Activated CD8-positive, alpha-beta memory T cell treated with anti-CD3 and anti-CD28 coated beads for 48 hours (primary cell): ENCODE results near the gene DMRT2.

Experiments
- DNase-seq, 3 experiments: peaks; one replicate each; pipeline ENCODE4 v3.0.0-alpha.2; 2020; ENCODE audit warnings: low read depth in 2 of 3, low spot score in 2 of 3

DMRT2 gene

DNA sequence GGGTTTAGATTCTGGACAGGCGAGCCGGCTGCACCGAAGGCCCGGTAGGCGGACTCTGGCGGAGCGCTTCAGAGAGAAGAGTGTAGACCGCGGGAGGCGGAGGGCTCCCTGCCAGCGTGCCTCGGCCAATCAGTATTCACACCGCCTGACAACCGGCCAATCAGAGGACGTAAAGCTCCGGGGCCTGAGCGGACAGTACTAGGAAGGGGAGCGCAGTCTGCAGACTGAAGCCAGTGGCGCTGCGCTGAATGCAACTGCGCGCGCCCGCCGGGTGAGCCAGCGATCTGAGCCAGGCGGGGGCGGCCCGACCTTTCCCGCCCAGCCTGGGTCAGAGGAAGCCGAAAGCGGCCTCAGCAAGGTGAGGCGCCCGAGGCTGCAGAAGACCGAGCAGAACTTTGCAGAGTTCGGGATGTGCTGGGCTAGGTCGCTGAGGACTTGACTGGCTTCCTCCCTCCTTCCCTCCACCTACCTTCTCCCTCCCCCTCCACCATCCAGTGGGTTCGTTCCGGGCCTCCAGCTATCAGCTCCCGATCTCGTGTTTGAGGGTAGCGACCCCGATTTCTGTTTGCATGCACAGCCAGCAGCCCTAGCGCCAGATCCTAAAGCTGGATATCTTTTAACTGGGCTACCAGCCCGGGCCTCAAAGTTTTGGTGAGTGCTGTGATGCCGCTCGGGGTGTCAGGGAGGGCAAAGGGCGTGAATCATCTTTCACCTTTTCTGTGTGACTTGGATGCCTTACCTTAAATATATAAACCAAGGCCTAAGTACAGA, at the start of gene DMRT2:
TSS of gene DMRT2 (plus strand) at position 233 of the 771 bp plus-strand sequence. CDS start 1,257 bp downstream, outside the sequence.
- no peak for DNase-seq

GRCh38 chr9:1001838-1002237, 48.3 kb upstream of the DMRT2 start:
- no peak for DNase-seq

GRCh38 chr9:1002678-1003077, 47.5 kb upstream of the DMRT2 start:
- DNase-seq, result no peak

DNA sequence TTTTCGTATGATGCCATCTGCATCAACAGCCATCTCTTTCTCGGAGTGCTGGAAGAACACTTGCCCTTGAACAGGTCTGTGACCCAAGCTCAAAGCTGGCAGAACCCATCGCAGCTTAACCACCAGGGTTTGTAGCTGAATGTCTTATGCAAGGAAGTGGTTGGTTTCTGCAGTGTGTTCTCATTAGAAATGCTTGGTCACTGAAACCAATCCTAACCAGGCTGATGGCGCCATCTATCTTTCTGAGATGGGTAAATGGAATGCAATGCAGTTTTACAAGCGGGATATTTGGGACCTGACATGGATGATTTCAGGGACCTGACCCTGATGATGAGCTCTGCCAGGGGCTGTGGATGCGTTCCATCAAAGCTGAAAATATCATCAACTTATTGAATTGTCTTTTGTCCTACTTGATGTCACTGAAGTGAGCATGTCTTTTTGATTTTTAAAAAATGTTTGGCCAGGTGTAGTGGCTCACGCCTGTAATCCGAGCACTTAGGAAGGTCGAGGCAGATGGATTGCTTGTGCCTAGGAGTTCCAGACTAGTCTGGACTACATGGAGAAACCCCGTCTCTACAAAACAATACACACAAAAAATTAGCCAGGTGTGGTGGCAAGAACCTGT, 45.0 kb upstream of the DMRT2 start:
- no peak for DNase-seq

DNA sequence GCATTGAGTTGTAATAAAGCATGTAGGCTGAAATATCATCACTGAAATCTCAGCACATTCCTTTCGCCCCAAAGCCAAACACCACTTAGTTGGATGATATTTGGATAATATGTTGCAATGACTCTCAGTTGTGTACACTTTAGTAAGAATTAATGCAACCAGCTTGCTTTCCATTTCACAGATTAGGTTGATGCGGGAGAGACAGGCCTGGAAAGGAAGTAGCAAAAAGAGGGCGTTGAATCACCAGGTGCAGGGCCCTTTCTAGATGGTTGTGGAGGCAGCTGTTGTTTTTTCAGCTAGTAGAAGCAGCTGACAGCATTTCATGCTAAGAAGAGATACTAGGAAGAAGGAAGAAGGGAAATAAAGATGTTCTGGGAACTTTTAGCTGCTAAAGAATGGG, 42.8 kb upstream of the DMRT2 start:
- no peak for DNase-seq

GRCh38 chr9:1008216-1008615, 41.9 kb upstream of the DMRT2 start:
- DNase-seq, result no peak

- peak; percentile 39 to 83 (median 51) for DNase-seq
Measured at GRCh38 chr9:1009101-1009707, 41.0 kb upstream of the DMRT2 start.

- DNase-seq, result no peak
Measured at GRCh38 chr9:1013021-1013420, 37.1 kb upstream of the DMRT2 start.

DNA sequence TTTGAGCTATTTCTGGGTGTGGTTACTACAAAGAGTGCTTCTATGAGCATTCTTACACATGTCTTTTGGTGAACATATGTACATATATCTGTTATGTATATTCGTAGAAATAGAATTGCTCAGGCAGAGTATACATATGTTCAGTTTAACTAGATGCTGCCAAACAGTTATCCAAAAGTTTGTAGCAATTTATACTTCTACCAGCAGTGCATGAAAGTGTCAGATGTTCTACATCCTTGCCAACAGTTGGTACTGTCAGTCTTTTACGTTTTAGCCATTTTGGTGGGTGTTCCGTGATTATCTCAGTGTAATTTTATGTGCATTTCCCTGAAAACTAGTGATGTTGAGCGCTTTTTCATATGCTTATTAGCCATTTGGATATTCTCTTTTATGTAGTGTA, 35.9 kb upstream of the DMRT2 start:
- no peak for DNase-seq

DNA sequence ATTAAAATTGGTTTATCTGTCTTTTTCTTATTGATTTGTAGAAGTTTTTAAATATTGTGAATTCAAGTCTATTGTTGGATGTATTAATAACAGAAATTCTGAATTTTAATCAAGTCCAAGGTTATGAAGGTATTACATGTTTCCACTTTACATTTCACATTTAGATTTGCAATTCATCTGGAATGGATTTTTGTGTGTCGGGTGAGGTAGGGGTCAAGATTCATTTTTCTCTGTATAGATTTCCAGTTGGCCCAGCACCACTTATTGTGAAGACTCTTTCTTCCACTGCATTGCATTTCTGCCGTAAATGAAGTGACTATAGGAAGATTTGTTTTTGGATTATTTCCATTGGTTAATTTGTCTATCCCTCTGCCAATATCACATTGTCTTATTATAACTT, 35.5 kb upstream of the DMRT2 start:
- no peak for DNase-seq

DNA sequence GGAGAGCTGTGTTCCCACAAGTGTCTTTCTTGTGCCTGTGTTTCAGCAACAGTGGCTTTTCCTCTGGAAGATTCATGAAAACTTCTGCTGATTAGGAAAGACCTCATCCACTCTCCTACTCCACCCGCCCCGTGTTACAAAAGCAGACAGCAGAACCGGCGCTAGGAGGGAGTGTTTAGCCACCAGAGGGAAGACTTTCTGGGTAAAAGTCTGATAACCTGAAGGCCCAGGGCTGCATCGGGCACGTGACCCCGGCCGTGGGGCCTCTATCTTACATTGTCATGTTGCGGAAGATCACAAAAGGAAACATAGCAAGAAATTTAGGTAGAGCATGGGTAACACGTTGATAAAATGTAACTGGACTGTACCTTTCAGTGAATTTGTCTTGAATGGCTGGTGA, 32.0 kb upstream of the DMRT2 start:
- no peak for DNase-seq

DNA sequence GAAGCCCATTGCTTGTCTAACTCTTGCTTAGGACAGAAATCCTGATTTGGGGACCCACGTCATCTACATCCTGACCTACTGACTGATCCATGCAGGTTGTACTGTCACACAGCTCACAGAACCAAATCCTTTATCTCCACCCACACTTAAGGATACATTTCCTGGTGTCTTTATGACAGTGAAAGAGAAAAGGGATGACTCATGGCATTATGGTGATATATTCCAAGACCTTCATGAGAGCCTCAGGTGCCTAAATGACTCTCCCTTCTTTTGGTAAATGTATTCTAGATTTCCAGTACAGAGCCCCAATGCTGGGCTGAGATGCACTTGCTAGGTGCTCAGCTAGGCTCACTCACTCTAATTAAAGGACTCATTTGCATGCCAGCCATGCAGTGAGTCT, 26.0 kb upstream of the DMRT2 start:
- no peak for DNase-seq

GRCh38 chr9:1025131-1025530, 25.0 kb upstream of the DMRT2 start:
- DNase-seq, result no peak

DNA sequence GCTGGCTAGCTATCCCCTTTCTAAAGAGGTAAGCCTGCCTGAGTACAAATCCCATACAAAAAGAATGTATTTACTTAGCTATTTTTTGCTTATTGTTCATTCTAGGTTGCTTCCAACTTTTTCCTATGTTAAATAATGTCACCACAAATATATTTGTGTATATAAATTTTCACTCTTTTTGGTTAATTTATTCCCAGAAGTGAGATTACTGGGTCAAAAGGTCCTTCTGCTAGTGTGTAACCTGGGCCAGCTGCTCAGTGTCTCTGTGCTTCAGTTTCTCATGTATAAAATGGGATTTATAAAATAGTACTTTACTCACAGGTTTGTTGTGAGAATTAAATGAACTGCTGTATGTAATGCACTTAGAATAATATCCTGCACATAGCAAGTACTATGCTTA, 23.9 kb upstream of the DMRT2 start:
- no peak for DNase-seq

DNA sequence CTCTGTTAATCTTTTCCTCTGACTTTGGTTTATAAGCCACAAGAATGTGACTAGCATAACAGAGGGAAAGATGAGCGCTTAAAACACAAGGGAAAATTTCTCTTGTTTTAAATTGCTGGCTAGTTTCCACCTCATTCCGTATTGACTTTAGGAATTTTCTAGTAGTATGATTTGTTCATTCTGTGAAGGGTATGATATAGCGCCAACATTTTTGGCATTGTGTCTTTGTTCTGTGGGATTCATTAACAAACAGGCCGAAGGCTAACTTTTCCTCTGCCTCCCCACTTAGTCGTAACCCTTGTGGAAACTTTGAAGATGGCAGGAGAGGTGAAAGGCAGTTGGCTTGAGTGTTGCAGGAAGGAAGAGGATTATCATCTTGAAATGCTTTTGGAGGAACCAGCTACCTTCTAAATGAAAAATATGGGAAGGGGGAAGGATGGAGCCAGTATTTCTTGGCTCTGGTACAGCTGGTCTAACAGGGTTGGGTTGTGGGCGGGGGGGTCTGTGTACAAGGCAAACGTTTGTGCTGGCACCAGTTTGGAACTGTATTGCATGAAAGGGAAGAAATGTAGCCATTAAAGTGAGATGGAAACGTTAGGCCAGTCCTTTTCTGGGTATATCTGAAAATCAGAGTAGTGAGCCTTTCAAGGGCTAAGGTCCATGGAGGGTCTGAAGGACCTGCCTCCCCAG, 21.5 kb upstream of the DMRT2 start:
- no peak for DNase-seq

- DNase-seq, result no peak
Measured at GRCh38 chr9:1031951-1032601, 18.1 kb upstream of the DMRT2 start.

DNA sequence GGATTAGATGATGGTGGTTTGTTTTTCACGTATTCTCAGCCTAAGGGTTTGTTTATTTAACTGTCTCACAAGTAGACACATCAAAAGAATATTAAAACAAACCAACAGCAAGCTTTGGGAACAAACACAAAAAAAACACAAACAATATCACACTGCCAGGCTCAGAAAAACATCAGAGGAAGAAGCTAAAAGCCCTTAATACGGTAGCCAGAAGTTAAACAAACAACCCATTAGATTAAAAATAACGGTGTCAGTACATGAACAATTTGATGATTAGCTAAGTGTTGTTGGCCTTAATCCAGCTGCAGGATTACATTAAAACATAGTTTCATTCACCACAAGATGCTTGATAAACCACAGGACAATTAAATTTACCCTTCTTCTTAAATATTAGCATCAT, 15.9 kb upstream of the DMRT2 start:
- no peak for DNase-seq

GRCh38 chr9:1039589-1039988, 10.6 kb upstream of the DMRT2 start:
- no peak for DNase-seq

DNA sequence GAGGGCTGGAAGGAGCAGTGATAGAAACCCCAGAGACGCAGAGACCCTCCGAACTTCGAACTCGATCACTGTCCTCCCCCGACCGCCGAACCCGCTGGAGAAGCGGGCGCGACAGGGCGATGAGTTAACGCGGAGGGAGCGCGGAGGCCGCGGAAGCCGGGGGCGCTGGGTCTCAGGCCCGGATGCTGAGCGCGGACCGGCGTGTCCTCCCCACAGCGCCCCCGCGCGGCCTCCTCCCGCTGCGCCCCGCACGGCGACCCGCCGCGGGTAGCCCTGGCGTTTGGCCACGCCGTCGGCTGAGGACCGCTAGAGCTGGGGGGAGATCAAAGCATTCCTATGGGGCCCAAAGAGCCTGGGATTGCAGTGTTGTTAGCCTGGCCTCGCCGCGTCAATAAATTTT, 7.7 kb upstream of the DMRT2 start:
- DNase-seq, result no peak

- DNase-seq, result no peak
Measured at GRCh38 chr9:1044643-1045042, 5.5 kb upstream of the DMRT2 start.
